HG02981 (cell line): ENCODE measurements around the gene NHLRC4.

Source experiments
- ATAC-seq: cut with Tn5 transposase; IDR thresholded peaks from one replicate; pipeline ENCODE4 v1.9.1; 2021; ENCODE audit warnings: mild to moderate bottlenecking, moderate library complexity; ENCODE audit not compliant: unreplicated experiment

Gene NHLRC4

DNA sequence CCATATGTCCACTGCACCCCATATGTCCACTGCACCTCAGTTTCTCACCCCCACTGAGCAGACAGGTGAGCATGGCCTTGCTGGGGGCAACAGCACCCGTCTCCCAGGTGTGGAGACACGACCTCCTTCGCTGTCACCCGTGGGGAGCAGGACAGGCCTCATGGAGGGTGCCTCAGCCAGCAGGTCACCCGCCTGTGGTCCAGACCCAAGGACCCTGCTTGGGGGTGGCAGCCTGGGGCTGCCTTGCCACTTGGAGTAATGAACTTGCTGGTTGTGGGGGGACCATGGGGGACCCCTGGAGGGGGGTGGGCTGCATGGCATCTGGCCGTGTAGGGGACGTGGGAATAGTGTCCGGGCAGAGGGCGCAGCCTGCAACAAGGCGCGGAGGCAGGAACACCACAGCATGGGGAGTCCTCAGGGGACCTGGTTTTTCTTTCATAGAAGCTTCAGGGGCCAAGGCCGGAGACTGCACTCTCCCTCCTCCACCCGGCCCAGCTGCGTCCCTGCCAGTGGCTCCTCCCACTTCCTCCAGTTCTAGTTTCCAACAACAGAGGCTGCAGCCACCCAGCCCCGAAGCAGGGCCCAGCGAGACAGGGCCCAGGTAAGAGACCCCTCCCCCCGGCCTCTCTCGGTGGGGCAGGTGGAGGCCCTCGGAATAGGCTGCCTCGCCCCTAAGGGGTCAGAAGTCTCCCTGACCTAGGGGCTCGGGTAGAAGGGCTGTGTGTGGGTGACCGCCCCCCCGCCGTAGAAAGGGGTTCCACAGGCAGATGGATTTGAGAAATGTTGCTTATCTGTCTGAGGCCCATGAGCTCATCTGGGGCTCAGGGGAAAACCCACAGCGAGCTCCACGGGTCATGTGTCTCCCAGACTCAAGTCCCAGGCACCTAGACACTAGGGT, at the start of gene NHLRC4:
Gene NHLRC4, plus strand, starts transcription at position 531 of the 898 bp plus-strand sequence. CDS start 1,043 bp downstream, outside the sequence.
- ATAC-seq = no peak

- no peak for ATAC-seq
Observed at GRCh38 chr16:518858-519257, 47.9 kb upstream of the NHLRC4 start.

DNA sequence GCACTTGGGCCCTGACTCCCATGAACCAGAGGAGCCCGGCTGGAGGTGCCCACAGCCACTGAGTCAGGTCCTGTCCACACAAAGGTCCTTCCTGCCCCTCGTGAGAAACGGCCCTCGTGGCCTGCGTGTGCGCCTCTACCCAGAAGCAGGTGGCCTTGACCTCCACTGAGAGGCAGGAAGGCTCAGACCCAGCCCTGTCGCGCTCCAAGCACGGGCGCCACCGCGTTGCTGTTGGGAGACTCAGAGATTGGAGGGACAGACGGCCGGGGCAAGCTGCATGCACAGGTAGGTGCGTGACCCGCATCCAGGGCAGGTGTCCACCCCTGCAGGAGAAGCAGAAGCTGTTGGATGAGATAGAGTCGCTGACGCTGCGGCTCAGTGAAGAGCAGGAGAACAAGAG, 47.4 kb upstream of the NHLRC4 start:
- ATAC-seq = no peak

GRCh38 chr16:519841-520687, 46.7 kb upstream of the NHLRC4 start:
- ATAC-seq = no peak

- no peak for ATAC-seq
Observed at GRCh38 chr16:520847-521246, 46.0 kb upstream of the NHLRC4 start.

- ATAC-seq = no peak
Observed at GRCh38 chr16:521381-522210, 45.2 kb upstream of the NHLRC4 start.

GRCh38 chr16:522320-523096, 44.3 kb upstream of the NHLRC4 start:
- no peak for ATAC-seq

GRCh38 chr16:523097-523741, 43.6 kb upstream of the NHLRC4 start:
- ATAC-seq = no peak

DNA sequence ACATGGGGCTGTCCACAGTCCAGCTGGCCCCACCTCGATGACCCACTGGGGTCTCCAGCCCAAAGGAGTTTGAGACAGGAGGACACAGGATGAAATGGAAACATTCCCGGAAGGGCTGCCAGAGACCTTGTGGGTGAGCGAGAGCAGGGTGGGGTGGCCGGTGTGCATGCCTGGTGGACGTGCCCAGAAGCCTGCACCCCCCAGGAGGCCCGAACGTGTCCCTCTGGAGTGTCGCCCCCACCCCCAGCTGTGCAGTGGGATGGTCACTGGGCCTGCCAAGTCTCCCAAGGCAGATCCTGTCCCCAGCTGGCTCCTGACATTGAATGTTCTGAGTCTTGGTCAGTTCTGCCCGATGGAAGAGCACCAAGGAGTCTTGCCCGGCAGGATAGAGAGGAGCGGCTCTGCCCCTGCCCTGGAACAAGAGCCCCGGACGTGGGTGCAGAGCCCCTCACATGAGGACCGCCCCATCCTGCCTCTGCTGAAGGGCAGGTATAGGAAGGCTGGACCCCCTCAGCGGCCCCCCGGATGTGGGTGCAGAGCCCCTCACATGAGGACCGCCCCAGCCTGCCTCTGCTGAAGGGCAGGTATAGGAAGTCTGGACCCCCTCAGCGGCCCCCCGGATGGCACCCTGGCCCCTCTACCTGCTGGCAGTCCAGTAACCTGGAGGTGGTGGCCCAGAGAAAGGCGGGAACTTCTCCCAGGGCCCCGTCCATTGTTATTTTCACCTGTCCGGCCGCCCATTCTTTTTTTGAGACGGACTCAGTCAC, 42.3 kb upstream of the NHLRC4 start:
- no peak for ATAC-seq

- ATAC-seq = no peak
Observed at GRCh38 chr16:525123-525519, 41.7 kb upstream of the NHLRC4 start.

GRCh38 chr16:525520-526180, 41.2 kb upstream of the NHLRC4 start:
- ATAC-seq = no peak

DNA sequence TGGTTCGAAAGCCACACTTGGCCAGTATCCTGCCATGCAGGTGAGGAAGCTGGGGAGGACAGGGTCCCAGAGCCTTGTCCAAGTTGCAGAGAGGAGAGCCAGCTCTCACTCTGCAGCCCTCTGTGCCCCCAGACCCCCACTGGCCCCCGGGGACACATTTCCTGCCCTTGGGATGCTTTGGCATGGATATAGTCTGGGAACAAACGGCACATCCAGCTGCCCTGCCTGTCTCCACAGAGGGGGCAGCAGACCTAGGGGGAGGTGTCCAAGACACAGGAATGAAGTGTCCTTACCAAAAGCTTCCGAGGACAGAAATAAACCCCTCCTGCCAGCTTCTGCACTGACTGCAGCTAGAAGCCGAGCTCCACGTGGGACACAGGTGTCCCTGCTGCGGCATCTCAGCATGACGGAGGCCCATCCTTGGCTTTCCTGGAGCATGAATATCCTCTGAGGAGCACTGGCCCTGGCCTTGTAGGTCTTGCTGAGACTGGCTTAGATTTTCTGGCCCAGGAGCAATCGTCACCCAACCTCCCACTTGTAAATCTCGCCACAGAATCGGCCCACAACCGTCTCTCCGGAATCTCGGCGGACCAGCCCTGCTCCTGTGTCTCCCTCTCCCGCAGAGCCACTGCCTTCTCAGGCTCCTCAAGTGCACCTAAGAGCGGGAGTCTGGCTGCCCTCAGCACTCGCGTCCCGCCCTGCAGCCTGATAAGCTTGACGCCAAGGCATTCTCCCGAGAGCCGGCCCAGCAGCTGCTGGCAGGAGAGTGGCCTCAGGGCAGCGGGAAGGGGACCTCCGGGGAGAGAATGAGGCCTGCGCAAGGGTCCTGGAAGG, 40.4 kb upstream of the NHLRC4 start:
- no peak for ATAC-seq

- ATAC-seq = peak; percentile 65
Observed at GRCh38 chr16:527015-527903, 39.5 kb upstream of the NHLRC4 start, which contains the start of gene CAPN15. Gene CAPN15 (plus strand): TSS chr16:527712. CDS start chr16:546839, 19,127 bp downstream.

GRCh38 chr16:528111-529011, 38.4 kb upstream of the NHLRC4 start:
- peak; percentile 9 for ATAC-seq

GRCh38 chr16:529012-529575, 37.7 kb upstream of the NHLRC4 start:
- ATAC-seq = no peak
